ENCODE results near the gene DDX10.

The DDX10 gene

DNA sequence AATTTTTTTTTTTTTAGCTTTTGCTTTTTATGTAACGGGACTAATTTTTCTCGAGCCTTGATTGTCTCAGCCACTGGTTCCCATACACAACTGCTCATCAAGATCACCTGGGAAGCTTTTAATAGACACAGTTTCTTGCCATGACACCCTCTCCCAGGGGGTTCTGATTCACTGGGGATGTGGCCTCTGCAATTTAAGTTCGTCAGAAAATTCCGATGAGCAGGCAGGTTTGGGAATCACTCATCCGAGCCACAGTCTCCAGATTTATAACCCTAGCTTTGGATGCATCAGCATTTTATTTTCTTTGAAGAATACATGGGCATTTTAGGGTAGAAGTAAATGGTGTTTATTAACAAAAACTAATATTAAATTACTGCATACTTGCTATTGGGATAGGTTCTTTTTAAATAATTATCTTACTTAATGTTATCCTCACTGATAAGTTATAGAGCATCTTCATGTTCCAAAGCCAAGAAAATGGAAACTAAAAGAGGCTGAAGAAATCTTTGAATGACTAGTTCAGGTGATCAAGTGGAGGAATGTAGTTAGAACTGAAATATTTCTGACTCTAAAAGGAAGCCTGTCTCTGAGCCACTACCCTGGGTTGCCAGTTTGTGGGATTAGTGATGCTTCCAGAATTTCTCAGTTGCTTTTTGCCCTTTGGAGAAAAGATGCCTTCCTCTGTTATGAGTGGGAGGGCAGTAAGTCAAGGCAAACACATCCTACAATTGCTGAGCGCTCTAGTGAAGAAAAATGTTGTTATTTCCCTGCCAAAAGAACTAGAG, 319.0 kb downstream of the DDX10 start:
- no peak for ATAC-seq
- DNase-seq = no peak

DNA sequence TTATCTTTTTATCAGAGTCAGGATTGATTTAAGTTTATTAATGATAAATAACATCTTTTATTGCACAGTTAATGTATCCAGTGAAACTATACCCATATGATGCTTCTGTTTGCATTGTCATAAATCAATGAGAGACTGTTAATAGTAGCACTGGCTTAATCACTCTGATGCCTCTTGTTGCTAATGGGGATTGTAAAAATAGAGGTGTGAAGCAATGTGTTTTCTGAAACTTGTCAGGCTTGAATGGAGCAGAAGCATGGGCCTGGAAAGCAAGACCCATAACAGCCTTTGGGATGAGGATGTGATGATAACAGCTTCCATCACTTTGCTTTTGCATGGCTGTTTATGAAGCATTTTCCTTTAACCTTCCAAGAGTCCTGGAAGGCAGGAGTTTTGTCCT, 319.7 kb downstream of the DDX10 start:
- DNase-seq (no peak), ATAC-seq (no peak)

DNA sequence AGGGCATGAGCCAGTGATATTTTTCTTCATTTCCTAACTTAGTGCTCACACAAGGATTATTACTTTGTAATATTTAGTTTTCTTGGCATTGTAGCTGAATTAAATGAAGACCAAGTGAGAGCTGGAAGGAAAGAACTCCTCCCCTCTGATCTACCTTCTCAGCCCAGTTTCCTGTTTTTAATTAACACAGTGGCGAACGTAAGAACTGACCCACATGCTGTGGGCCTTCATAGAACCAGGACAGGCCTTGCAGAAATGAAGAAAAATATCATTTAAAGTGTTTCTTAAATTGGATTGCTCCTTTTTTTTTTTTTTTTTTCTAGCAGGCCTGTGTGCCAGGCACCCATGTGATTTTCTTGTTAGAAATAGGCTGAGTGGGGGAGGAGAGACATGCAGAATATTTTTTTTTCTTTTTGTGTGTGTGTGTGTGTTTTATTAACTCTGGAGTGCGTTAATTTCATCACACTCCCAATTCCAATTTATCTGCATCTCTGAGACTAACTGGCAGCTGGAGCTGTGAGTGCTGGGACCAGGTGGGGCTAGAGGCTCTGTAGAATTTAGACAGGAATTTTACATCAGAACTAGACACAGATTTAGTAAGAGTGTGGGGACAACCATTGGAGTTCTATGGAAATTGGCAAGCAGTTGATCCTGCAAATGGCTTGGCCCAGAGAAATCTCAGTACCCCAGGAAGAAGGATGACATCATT, 320.5 kb downstream of the DDX10 start:
- ATAC-seq (no peak), DNase-seq (no peak)

DNA sequence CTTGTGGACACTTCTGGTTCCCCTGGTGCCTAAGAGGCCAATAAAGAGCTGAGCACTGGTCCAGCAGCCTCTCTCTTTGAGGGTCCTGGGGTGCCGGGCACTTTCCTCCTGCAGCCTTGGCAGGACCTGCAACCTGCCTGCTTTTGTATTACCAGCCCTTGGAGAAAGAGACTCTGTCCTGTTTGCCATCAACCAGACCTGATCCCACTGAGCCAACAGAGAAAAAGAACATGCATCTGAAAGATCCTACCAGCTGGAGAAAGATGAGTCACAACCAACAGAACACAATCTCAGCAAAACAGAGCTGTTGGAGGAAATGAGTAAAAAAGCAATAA, 321.0 kb downstream of the DDX10 start:
- ATAC-seq (no peak), DNase-seq (no peak)

All from stimulated activated naive CD8-positive, alpha-beta T cell treated with anti-CD3 and anti-CD28 coated beads, Interleukin-15, Interleukin-2, amounts not matched to agents 100 U/mL and 50 U/mL, for 24 hours (primary cell).